Activated CD4-positive, alpha-beta T cell treated with anti-CD3 and anti-CD28 coated beads for 36 hours (primary cell): ENCODE results near the gene PINLYP. TPM values are rescaled to one million over a fixed set of nuclear protein-coding genes. Genes with fewer than 3 reads are reported as not detected.
"Not testable (repeated sequence)": the region's sequence is repeated elsewhere in the genome, so short reads cannot be mapped to it uniquely, and the experiment has no call there.

ENCODE experiments used
- ATAC-seq: fragments of 200-7000 bp; cut with Tn5 transposase; one replicate; pipeline ENCODE4 v1.10.0; 2021; ENCODE audit warnings: mild to moderate bottlenecking, moderate library complexity
- CTCF ChIA-PET: fragments of 350-600 bp; sonication (Branson Sonifier 250); formaldehyde crosslinking; loops from one replicate; lab custom pipeline; 2021; ENCODE audit warnings: antibody characterized with exemption; lab: Charles Lee
- POLR2A ChIA-PET: fragments of 350-600 bp; sonication (Branson Sonifier 250); formaldehyde crosslinking; loops from one replicate; lab custom pipeline; 2021; ENCODE audit warnings: antibody characterized with exemption, inconsistent platforms; lab: Charles Lee
- DNase-seq: peaks from one replicate; pipeline ENCODE4 v3.0.0-alpha.2; 2020
- H3K27ac Mint-ChIP-seq: one replicate; pipeline ENCODE4 v1.8.0; 2021; ENCODE audit warnings: mixed read lengths
- H3K27me3 Mint-ChIP-seq: one replicate; pipeline ENCODE4 v1.8.0; 2021; ENCODE audit warnings: mixed read lengths
- H3K36me3 Mint-ChIP-seq: one replicate; pipeline ENCODE4 v1.8.0; 2021; ENCODE audit warnings: low read depth, mixed read lengths
- H3K4me1 Mint-ChIP-seq: one replicate; pipeline ENCODE4 v1.8.0; 2021; ENCODE audit warnings: mixed read lengths
- H3K4me3 Mint-ChIP-seq: one replicate; pipeline ENCODE4 v1.8.0; 2021; ENCODE audit warnings: mild to moderate bottlenecking, moderate library complexity, mixed read lengths
- H3K9me3 Mint-ChIP-seq: one replicate; pipeline ENCODE4 v1.8.0; 2021; ENCODE audit warnings: low read depth, mixed read lengths
- intact Hi-C, 2 experiments: fragments of 100-400 bp; cut with DNase I in 1 of 2; cut with micrococcal nuclease in 1 of 2; formaldehyde crosslinking; loops; one replicate each; pipeline versions ENCODE4 v1.14.2 to v1.15.1; 2022 to 2024; cut with DNase I, micrococcal nuclease
- total RNA-seq, 2 experiments: library from RNA; stranded (reverse); gene quantifications; one replicate each; pipeline ENCODE4 v1.2.3, GENCODE V29; 2021

PINLYP gene
- total RNA-seq, 2 experiments from 2014 or later = 3.5 to 3.6 TPM

- CTCF ChIA-PET = interaction anchor here (0.6 to 5.9 kb wide), 41 partner anchors 10 to 618 kb away, joined by 3 to 88 read pairs (median 5); partner anchors contain the start of genes ETHE1, PHLDB3, PINLYP and XRCC1
- intact Hi-C loops = loop anchor here (1.0 to 2.0 kb wide), 3 partner anchors 40 to 148 kb away; no protein-coding TSS in a partner anchor
Measured at GRCh38 chr19:43594710-43595604, 19.4 kb downstream of the PINLYP start.

DNA sequence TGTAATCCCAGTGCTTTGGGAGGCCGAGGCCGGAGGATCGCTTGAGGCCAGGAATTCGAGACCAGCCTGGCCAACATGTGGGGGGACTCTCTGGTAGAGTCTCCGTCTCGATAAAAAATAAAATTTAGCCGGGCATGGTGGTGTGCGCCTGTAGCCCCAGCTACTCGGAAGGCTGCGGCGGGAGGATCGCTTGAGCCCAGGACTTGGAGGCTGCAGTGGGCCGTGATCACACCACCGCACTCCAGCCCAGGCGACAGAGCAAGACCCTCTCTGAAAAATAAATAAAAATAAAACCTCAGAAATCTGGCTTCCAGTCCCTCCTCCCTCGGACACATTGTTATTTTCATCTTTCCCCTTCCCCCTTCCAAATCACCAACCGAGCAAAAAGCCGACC lies 20.0 kb downstream of the PINLYP start:
- H3K4me1 Mint-ChIP-seq = peaks cover 26% of the 10 kb centered on the region
- peak overlapping the region; percentile 95 for H3K27ac Mint-ChIP-seq
- peaks cover 34% of the 10 kb centered on the region for H3K36me3 Mint-ChIP-seq
- ChIA-PET CTCF (interaction anchor here (0.6 to 5.9 kb wide), 21 partner anchors 13 to 1207 kb away, joined by 3 to 88 read pairs (median 8); partner anchors contain the start of genes ETHE1, PHLDB3, PINLYP and SMG9), POLR2A (interaction anchor here (0.7 to 1.8 kb wide), 7 partner anchors 20 to 170 kb away, joined by 3 to 9 read pairs (median 4); partner anchors contain the start of genes PINLYP and XRCC1)
- H3K27me3 Mint-ChIP-seq = no peaks in the 10 kb centered on the region
- intact Hi-C loops = loop anchor here in 1 of 2 experiments (2.0 kb wide), 1 partner anchor 149 kb away; no protein-coding TSS in a partner anchor
- peak; percentile 18 for ATAC-seq
- no peaks in the 10 kb centered on the region for H3K9me3 Mint-ChIP-seq
- peak overlapping the region; percentile 87 for H3K4me3 Mint-ChIP-seq
- DNase-seq = peak; percentile 53

More at GRCh38 chr19:43594710-43595604, 19.4 kb downstream of the PINLYP start:
- Mint-ChIP-seq H3K27me3 (no peaks in the 10 kb centered on the region), H3K36me3 (peaks cover 35% of the 10 kb centered on the region), H3K27ac (peak overlapping the region; percentile 95), H3K4me1 (peaks cover 26% of the 10 kb centered on the region), H3K9me3 (no peaks in the 10 kb centered on the region), H3K4me3 (peak overlapping the region; percentile 87)
- ATAC-seq (peak; percentile 64), DNase-seq (peak; percentile 87)
- POLR2A ChIA-PET = interaction anchor here (0.7 to 1.7 kb wide), 9 partner anchors 30 to 132 kb away, joined by 3 to 9 read pairs (median 5); partner anchors contain the start of gene ZNF575

- Mint-ChIP-seq H3K4me1 (peaks cover 26% of the 10 kb centered on the region), H3K4me3 (peak within 1 kb of the TSS; percentile 87), H3K27ac (peak within 1 kb of the TSS; percentile 95), H3K27me3 (no peaks in the 10 kb centered on the region), H3K36me3 (peaks cover 31% of the 10 kb centered on the region), H3K9me3 (no peaks in the 10 kb centered on the region)
- ChIA-PET CTCF (interaction anchor here (0.6 to 5.9 kb wide), 20 partner anchors 12 to 1208 kb away, joined by 3 to 88 read pairs (median 8); partner anchors contain the start of genes ETHE1, PHLDB3, PINLYP and SMG9), POLR2A (interaction anchor here (0.7 to 1.8 kb wide), 7 partner anchors 21 to 170 kb away, joined by 3 to 9 read pairs (median 4); partner anchors contain the start of genes PINLYP and XRCC1)
- peak; percentile 100 for DNase-seq
- peak; percentile 83 for ATAC-seq
- intact Hi-C loops = loop anchor here (1.0 to 2.0 kb wide), 13 partner anchors 21 to 185 kb away; partner anchors contain the start of genes PINLYP (in 2 of the 2), XRCC1 (in 2 of the 2), ZNF428 (in 2 of the 2) and ZNF575 (in 2 of the 2)
Measured at GRCh38 chr19:43595999-43596841, 20.6 kb downstream of the PINLYP start, which contains the start of the genes IRGQ and ZNF576. Gene IRGQ, minus strand, starts transcription at chr19:43596134. Its CDS starts 796 bp downstream, at chr19:43595338. Gene ZNF576, plus strand, starts transcription at chr19:43596595. Its CDS starts 514 bp downstream, at chr19:43597109.

- Mint-ChIP-seq H3K4me1 (peaks cover 26% of the 10 kb centered on the region), H3K27me3 (no peaks in the 10 kb centered on the region), H3K4me3 (peak overlapping the region; percentile 87), H3K27ac (peak overlapping the region; percentile 95), H3K9me3 (no peaks in the 10 kb centered on the region), H3K36me3 (peaks cover 29% of the 10 kb centered on the region)
- POLR2A ChIA-PET = interaction anchor here (1.5 to 1.8 kb wide), 2 partner anchors 22 to 71 kb away, joined by 6 to 9 read pairs; partner anchors contain the start of genes PINLYP and XRCC1
- intact Hi-C loops = loop anchor here (1.0 to 2.0 kb wide), 12 partner anchors 22 to 184 kb away; partner anchors contain the start of genes PINLYP (in 2 of the 2), XRCC1 (in 2 of the 2), ZNF428 (in 2 of the 2) and ZNF575 (in 2 of the 2)
- ATAC-seq = no peak
- DNase-seq = peak; percentile 30
- CTCF ChIA-PET = interaction anchor here (0.6 to 5.9 kb wide), 8 partner anchors 11 to 1147 kb away, joined by 3 to 88 read pairs (median 6); partner anchors contain the start of genes PINLYP and XRCC1
Measured at GRCh38 chr19:43596842-43597461, 21.4 kb downstream of the PINLYP start.

DNA sequence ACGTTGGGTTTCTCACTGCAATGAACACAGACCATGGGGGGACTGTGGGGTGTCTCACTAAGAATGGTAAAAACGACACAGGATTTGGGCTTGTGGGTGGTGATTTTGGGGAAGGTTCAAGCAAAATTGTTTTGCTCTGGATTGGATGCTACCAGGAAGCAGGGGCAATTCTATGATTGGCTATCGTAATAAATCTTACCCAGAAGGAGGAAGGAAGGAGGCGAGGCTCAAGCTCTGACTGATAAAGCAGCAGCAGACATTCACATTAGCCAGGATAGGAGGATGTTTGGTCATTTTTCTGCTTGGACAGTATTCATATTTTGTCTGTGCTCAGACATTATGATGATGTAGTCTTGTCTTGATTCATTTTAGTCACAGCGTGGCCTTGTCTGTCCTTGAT lies 22.3 kb downstream of the PINLYP start:
- Mint-ChIP-seq H3K36me3 (peaks cover 25% of the 10 kb centered on the region), H3K4me3 (peak overlapping the region; percentile 87), H3K4me1 (peaks cover 26% of the 10 kb centered on the region), H3K27me3 (no peaks in the 10 kb centered on the region), H3K9me3 (no peaks in the 10 kb centered on the region), H3K27ac (peak overlapping the region; percentile 95)
- POLR2A ChIA-PET = no interaction called here
- DNase-seq (no peak), ATAC-seq (no peak)
- CTCF ChIA-PET = interaction anchor here (1.0 to 5.9 kb wide), 3 partner anchors 16 to 42 kb away, joined by 4 to 88 read pairs (median 4); no protein-coding TSS in a partner anchor
- intact Hi-C loops = loop anchor here in 1 of 2 experiments (2.0 kb wide), 1 partner anchor 65 kb away; the partner anchor contains the start of gene ZNF575

GRCh38 chr19:43598445-43599240 lies 23.0 kb downstream of the PINLYP start:
- Mint-ChIP-seq H3K36me3 (peaks cover 18% of the 10 kb centered on the region), H3K27ac (peak overlapping the region; percentile 95), H3K4me1 (peaks cover 22% of the 10 kb centered on the region), H3K4me3 (peak overlapping the region; percentile 87), H3K9me3 (no peaks in the 10 kb centered on the region), H3K27me3 (no peaks in the 10 kb centered on the region)
- CTCF ChIA-PET = interaction anchor here (5.9 kb wide), 1 partner anchor 43 kb away, joined by 88 read pairs; no protein-coding TSS in a partner anchor
- DNase-seq = no peak
- ATAC-seq = no peak
- intact Hi-C loops = no loop called here
- POLR2A ChIA-PET = no interaction called here

- Mint-ChIP-seq H3K9me3 (no peaks in the 10 kb centered on the region), H3K27ac (no peak overlapping the region), H3K4me3 (no peak overlapping the region), H3K27me3 (no peaks in the 10 kb centered on the region), H3K36me3 (peaks cover 15% of the 10 kb centered on the region), H3K4me1 (peaks cover 18% of the 10 kb centered on the region)
- ChIA-PET CTCF (interaction anchor here (0.9 to 1.2 kb wide), 2 partner anchors 45 to 79 kb away, joined by 3 to 6 read pairs; no protein-coding TSS in a partner anchor), POLR2A (interaction anchor here (0.6 kb wide), 2 partner anchors 154 to 340 kb away, joined by 5 to 7 read pairs; no protein-coding TSS in a partner anchor)
- ATAC-seq (no peak), DNase-seq (no peak)
- intact Hi-C loops = no loop called here
Measured at GRCh38 chr19:43599635-43600295, 24.2 kb downstream of the PINLYP start.

DNA sequence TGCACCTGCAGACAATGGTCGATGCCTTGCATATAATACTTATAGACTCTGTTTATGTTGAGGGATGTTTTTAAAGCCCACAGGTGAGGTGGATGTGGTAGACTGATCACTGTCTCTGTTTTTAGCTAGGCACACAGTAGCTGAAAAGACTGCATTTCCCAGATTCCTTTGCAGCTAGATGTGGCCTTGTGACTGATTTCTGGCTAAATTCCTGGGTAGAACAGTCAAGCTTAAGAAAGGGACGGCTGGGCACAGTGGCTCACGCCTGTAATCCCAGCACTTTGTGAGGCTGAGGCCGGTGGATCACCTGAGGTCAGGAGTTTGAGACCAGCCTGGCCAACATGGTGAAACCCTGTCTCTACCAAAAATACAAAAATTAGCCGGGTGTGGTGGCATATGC lies 24.7 kb downstream of the PINLYP start:
- POLR2A ChIA-PET = interaction anchor here (0.6 kb wide), 1 partner anchor 154 kb away, joined by 7 read pairs; no protein-coding TSS in a partner anchor
- CTCF ChIA-PET = interaction anchor here (1.2 kb wide), 1 partner anchor 45 kb away, joined by 6 read pairs; no protein-coding TSS in a partner anchor
- H3K27me3 Mint-ChIP-seq, H3K4me3 Mint-ChIP-seq, H3K9me3 Mint-ChIP-seq, intact Hi-C loops, DNase-seq, H3K27ac Mint-ChIP-seq, ATAC-seq: not testable (repeated sequence)
- H3K4me1 Mint-ChIP-seq = peaks cover 18% of the 10 kb centered on the region
- peaks cover 15% of the 10 kb centered on the region for H3K36me3 Mint-ChIP-seq
